AG08395 (cell line): ENCODE measurements around the gene ALG3.
A peak's percentile ranks its signal among the peaks of the same experiment; 100 is the strongest.
"Not testable (repeated sequence)": the region's sequence is repeated elsewhere in the genome, so short reads cannot be mapped to it uniquely, and the experiment has no call there.

Experiments used
- DNase-seq: peaks from one replicate; pipeline ENCODE4 v3.0.0; 2012; ENCODE audit warnings: mixed read lengths, low spot score

Gene ALG3

DNA sequence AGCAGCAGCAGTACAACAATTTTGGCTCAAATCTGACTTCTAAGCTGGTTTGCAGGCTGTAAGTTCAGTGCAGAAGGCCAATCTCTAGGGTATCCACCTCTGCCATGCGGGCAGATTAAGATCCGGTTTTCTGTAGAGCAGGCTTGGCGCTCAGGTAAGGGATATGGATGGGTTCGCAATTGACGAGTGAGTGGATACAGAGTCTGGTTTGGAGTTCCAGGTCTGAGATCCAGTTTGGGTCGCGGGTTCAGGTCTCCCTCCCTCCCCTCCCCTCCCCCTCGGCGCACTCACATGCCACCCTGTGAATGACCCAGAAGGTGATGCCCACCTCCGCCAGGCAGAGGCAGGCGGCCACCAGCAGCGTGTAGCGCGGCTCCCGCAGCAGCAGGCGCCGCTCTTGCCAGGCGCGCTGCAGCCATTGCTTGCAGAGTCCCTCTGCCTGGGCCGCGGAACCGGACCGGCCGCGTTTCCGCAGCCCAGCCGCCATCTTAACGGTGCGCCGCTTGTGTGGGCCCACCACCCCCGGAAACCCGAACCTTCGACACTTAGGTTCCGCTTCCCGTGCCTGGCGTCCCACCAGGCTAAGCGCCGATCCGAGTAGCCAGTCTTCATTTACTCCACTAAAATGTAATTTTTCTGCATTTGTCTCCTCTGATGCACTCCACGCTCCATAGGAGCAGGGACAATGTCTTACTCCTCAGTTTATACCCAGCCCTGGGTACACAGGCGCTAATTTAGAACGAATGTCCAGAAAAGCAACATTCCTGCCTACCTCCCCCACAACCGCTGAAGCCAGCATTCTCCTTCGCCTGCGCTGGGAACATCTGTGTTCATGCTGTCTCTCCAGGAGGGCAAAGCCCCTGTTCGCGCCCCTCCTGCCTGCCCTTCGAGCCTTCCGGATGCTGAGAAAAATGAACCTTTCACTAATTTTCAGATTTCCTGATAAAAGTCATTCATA lies at the start of gene ALG3:
ALG3 (minus strand) TSS at position 509 of the 958 bp plus-strand sequence; CDS start at position 487, 22 bp downstream.
- peak; percentile 87 for DNase-seq

DNA sequence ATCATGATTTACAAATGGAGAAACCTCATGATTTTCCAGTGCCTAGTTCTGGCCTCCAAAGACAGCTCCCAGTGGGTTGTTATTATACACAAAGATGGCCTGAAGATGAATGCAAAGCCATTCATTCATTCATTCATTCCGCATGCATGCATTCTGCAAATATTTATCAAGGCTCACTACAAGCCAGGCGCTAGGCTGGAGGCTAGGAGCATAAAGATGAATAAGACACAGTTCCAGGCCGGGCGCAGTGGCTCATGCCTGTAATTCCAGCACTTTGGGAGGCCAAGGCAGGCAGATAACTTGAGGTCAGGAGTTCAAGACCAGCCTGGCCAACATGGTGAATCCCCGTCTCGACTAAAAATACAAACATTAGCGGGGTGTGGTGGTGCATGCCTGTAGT lies 47.9 kb upstream of the ALG3 start:
- no peak for DNase-seq

DNA sequence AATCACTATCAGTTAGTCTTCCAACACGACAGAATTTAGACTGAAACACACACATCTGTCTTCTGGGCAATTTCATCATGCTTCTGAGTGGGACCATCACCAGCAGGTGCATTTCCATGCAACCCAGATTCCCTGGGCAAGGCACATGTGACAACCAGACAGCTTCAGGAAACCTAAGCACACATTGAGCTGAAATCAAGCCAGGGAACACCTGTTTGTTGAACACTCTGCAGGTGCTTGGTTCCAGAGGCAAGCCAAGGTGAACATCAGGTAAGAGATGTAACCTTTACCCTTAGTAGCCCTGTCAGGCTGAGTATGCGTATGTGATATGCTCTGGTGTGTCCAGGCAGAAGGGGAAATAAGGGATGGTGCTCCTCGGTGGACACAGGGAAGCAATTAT lies 47.0 kb upstream of the ALG3 start:
- DNase-seq = no peak

DNA sequence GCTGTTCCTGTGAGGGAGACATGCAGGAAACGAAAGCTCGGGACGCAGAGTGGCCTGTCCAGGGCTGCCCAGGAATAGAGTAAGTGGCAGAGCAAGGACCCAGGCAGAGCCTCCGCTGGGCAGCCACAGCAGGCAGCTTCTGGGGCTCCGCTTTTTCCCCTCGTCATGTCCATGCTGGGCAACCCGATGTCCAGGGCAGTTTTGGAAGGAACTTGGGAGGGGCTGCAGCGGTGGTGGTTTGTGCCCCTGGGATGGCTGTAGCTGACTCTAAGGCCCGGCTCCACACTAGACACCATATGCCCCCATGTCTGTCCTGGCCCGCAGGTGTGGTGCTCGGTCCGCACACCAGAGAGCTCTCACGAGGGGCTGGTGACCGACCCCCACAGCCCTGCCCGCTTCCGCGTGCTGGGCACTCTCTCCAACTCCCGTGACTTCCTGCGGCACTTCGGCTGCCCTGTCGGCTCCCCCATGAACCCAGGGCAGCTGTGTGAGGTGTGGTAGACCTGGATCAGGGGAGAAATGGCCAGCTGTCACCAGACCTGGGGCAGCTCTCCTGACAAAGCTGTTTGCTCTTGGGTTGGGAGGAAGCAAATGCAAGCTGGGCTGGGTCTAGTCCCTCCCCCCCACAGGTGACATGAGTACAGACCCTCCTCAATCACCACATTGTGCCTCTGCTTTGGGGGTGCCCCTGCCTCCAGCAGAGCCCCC lies 43.1 kb upstream of the ALG3 start:
- no peak for DNase-seq

DNA sequence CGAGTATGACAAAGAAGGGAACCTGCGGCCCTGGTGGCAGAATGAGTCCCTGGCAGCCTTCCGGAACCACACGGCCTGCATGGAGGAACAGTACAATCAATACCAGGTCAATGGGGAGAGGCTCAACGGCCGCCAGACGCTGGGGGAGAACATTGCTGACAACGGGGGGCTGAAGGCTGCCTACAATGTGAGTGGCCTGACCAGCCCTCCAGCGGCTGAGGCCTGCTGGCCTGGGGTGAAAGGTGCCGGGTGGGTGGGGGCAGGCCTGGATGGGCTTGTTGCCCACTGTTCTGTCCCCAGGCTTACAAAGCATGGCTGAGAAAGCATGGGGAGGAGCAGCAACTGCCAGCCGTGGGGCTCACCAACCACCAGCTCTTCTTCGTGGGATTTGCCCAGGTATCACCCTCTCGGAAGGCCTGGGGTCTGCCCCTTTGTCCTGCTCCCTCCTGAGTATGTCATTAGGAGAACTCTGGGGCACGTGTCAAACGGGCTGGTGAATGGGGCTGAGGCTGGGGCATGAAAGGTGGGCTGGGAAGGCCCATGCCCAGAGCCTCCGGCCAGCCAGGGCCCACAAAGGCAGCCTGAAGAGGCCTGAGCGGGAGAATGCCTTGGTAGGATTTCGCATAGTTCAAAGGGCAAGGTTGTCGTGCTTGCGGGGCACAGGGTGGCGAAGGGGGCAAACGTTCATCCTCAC lies 42.4 kb upstream of the ALG3 start:
- no peak for DNase-seq

DNA sequence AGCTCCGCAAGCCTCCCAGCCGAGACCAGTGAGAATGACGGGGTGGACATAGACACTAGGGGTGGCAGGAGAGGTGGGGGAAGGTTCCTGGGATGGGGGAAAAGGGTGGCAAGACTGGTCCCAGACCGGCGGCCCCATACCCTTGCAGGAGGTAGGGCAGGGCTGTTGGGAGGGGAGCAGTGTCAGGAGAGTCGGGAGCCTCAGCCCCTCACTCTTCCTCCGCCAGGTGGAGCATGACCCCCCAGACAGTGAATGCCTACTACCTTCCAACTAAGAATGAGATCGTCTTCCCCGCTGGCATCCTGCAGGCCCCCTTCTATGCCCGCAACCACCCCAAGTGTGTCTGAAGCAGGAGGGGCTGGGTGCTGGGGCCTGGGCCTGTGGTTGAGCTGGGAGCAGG lies 41.6 kb upstream of the ALG3 start:
- DNase-seq = no peak

DNA sequence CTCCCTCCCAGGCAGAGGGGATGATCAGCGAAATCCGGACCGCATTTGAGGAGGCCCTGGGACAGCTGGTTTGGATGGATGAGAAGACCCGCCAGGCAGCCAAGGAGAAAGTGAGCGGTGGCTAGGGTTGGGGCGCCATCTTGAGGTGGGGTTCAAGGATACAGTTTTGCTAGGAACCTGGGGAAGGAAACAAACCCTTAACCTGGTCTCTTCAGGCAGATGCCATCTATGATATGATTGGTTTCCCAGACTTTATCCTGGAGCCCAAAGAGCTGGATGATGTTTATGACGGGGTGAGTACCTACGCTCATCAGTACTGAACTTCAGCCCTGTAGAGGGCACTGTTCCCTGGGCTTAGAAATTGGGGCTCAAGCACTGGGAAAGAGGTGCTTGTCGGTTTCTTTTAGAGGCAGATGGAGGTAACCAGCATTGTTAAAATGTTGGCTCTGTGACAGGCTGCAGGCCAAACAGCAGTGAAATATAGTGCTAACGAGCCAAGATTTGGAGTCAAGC lies 40.7 kb upstream of the ALG3 start:
- peak; percentile 74 for DNase-seq

DNA sequence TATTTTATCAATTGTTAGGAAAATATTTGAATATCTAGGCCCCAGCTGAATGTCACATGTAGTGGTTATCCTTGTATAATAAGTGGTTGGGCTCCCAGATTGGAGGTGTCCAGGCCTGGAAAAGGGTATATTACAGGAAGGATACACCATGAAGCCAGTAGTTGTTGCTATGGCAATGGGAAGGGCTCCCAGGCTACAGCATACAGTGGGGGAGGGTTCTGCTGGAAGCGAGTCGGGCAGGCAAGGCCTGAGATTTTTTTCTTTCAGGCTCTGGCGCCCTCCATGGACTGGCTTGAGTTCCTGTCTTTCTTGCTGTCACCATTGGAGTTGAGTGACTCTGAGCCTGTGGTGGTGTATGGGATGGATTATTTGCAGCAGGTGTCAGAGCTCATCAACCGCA lies 35.9 kb upstream of the ALG3 start:
- DNase-seq = peak; percentile 82

DNA sequence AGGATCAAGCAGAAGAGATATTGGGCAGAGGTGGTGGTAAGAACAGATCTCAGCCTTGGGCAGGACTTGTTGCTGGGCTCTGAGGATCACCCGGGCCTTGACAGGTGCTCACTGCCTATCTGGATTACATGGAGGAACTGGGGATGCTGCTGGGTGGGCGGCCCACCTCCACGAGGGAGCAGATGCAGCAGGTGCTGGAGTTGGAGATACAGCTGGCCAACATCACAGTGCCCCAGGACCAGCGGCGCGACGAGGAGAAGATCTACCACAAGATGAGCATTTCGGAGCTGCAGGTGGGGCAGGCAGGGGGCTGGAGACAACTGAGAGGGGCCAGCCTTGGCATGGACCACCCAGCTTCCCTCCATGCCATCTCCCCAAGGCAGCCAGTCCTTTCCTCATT lies 34.9 kb upstream of the ALG3 start:
- DNase-seq = no peak

DNA sequence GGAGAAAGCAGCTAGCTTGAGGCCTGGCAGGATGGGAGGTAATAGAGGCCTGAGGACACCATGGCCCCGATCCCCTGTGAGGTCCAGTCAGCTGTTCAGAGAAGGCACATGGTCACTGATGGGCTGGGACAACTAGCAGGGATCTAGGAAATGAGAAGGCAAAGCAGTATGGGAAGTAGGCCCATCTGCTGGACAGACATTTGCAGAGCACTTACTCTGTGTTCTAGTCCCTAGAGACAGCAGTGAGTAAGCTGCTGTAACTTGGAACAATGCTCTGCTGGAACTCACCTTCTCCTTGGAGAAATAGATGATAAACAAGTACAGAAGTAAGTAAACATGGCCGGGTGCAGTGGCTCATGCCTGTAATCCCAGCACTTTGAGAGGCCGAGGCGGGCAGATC lies 34.2 kb upstream of the ALG3 start:
- DNase-seq = no peak

DNA sequence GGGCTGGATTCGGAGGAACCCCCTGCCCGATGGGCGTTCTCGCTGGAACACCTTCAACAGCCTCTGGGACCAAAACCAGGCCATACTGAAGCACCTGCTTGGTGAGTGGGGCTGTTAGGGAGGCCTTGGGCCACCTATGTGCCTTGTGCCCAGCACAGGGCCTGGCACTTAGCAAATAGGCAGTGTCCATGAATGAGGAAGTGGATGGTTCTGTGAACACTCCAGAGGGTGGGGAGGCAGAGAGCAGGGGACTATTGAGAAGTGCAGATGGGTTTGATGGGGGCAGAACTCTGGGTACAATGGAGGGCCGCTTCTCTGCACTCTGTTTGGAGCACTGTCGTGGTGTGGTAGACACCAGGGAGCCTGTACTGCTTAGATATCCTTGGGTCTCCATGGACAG lies 28.6 kb upstream of the ALG3 start:
- no peak for DNase-seq

DNA sequence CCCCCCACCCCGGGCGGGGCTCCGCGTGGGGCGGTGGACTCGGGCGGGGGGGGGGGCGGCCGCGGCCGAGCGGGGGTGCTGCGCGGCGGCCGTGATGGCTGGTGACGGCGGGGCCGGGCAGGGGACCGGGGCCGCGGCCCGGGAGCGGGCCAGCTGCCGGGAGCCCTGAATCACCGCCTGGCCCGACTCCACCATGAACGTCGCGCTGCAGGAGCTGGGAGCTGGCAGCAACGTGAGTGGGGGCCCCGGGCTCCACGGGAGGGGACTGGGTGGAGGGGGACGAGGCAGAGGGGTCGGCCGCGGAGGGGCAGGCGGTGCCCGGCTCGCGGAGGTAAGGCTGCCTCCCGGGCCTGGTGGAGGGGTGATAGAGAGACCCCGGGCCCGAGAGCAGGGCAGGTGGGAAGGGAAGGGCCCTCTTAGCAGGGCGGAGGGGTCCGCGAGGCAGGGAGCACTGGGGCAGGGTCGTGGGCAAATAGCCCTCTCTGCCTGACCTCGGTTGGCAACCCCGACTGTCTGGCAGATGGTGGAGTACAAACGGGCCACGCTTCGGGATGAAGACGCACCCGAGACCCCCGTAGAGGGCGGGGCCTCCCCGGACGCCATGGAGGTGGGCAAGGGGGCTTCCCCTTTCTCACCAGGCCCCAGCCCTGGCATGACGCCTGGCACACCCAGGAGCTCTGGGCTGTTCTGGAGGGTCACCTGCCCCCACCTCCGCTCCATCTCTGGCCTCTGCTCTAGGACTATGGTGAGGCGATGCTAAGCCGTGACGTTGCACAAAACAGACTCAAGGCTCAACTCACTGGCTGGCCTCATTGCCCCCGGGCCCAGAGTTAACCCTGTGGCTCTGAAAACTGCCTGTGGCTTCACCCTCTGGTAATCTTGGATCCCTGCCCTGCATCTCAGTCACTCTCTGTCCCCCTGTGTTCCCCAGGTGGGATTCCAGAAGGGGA lies 27.5 kb upstream of the ALG3 start, which contains the start of gene ECE2:
ECE2 (plus strand) TSS at position 62 of the 950 bp plus-strand sequence; CDS start at position 194, 132 bp downstream.
- peak; percentile 57 for DNase-seq

DNA sequence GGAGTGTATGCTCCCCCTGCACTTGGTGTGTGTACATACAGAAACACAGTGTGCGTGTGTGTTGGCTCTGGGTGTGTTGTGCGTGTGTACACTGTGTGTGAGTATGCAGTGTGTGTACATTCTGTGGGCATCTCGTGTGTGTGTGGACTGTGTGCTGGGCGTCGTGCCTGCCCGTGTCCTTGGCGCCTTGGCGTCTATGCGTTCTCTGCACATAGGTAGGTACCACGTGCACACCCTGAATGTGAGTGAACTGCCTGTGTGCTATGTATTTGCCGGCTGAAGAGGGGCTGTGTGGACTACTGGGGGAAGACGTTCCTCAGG lies 26.6 kb upstream of the ALG3 start:
- no peak for DNase-seq

DNA sequence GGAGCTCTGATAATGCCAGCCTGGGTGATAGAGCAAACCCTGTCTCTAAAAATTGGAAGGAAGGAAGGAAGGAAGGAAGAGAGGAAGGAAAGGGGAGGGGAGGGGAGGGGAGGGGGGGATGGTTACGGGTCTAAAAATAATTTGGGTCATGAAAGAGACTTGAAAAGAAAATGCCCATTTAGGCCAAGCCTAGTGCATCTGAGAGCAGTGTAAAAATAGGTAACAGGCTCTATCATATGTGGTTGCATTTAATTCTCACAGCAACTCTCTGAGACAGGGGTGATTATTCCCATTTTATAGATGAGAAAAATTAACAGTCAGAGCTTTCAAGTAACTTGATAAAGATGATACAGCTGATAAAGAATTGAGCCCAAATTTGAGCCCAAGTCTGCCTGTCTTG lies 23.5 kb upstream of the ALG3 start:
- DNase-seq = no peak

DNA sequence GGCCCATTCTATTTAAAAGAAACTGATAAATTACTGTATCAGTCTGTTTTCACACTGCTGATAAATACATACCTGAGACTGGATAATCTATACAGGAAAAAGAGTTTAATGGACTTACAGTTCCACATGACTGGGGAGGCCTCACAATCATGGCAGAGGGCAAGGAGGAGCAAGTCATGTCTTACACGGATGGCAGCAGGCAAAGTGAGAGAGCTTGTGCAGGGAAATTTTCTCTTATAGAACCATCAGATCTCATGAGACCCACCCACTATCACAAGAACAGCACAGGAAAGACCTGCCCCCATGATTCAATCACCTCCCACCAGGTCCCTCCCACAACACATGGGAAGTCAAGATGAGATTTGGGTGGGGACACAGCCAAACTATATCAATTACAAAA lies 18.5 kb upstream of the ALG3 start:
- DNase-seq = not testable (repeated sequence)

DNA sequence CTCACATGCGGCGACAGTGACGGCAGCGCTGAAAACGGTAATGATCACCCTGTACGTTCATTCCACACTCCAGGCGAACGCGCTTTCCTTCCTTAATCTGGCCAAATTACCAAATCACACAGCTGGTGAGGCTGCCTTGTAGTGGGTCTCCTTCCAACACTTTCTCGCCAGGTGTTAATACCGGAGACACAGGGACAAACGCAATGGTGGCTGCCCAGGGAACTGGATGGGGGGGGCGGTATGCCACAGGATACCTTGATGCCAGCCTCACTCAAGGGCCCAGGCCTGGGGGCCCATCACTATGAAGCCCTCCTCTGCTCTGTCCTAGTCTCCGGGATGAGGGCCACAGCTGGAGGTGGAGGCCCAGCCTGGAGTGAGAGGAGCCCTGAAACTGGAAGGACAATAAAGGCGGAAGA lies 14.0 kb upstream of the ALG3 start:
- no peak for DNase-seq

DNA sequence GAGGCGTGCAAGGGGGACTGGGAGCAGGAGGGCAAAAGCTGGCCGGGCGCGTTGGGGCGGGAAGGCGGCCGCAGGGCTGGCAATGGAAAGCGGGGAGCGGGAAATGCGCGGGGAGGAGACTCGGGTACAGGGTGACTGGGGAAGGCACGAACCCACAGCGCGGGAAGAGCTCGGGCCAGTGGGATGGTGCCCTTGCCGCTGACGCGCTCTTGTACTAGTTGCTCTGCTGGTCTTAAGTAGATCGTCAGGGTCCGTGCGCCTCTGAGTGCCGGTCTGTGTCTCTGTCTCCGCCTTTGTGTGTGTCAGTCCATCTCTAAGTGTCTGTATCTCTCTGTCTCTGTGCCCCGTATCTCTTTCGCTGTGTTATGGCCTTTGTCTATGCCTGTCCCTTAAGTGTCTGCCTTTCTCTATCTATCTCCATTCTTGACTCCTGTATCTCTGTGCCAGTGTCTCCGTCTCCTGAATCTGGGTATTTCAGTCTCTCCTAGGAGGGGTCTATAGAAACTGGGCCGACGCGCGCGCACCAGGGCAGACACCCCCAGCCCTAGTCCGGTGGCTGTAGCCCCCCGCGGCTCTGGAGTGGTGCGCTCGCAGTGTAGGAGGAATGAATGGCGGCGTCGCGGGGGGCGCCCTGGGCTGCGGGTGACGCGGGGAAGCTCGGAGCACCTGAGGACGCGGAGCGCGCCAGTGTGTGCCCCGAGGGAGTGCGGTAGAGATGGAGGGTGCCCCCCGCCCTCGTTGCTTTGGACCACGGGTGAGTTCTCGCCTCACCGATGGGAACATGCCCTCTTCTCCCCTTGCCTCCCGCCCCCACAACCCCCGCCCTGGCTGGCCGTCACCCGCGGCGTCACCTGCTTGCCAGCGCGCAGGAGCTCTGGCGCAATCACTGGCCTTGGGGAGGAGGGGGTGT lies 13.3 kb upstream of the ALG3 start:
- DNase-seq = peak; percentile 31

DNA sequence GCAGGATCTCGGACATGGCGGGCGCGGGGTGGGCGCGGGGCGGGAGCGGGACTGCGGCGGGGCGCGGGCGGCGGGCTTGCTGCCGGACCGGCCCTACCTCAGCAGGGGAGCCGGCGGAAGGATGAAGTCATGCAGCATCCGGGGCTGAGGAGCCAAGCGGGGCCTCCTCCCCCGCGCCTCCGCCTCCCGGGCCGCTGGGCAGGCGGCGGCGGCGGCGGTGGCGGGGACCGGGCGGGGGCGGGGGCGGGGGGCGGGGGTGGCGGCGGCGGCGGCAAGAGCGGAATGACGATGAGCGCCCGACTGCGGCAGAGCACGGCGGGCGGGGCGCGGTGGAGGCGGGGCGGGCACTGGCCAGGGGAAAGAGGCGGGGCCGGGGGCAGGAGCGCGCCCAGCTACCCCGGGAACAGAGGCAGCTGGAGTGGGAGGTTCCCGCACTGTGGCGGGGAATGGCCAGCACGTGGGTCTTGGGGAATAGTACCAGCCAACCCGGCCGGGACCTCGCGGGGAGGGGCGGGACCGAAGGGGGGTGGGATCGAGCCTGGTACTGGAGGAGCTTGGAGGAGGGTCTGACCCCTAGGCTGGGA lies 12.6 kb upstream of the ALG3 start, which contains the start of gene CAMK2N2:
CAMK2N2 (minus strand) TSS at position 284 of the 584 bp plus-strand sequence; CDS start at position 16, 268 bp downstream.
- DNase-seq = peak; percentile 66

DNA sequence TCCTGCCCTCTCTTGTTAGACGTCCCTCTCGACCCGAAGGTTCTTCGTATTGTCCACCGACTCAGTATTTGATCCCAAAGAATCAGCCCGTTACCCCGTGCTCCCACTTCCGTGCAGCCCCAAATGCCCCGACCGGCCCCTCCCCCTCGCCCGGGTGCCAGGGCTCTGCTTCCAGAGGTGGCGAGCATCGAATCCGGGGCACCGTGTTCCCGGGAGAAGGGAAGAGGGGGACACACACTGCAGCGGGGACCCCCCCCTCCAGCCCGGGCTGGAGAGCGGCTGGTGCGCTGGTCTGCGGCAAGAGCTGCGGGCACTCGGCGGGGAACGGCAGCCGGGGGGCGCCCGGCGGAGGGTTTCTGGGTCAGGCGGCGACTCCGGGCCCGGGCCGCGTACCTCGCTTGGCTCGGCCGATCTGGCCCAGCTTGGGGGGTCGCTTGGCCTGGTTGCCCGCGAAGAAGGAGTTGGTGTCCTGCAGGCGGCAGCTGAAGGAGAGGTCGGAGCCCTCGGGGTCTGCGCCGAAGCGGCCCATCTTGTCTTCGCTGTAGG lies 12.0 kb upstream of the ALG3 start:
- DNase-seq = no peak
